ENCODE results near the gene MBOAT7.

DNA sequence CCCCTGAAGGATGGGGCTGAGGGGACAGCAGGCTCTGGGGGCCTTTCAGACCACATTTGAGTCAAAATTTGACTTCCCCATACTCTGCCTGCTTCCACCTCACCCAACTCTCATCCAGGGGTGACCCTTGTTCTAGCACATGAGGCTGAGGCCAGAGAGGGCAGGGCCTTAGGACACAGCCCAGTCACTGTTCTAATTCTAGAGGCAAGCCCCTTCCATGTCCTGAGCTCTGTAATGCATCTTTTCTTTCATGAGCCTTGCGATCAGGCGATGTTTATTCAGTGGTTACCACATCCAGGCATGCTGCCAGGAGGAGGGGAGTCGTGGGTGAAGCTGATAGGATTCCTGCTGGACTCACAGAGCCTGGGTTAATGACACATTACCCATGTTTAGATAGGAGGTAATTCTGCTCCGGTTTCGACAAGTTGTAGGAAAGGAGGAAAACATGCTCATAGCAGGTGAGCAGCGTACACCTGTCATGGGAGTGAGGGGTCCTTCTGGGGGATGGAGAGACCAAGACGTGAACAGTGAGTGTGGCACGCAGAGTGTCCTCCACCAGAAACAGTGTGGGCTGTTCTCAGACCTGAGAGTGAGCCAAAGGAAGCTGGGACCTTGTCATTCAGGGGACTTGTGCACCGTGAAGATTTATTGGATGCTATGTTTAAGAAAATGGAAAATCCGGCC, 20.6 kb upstream of the MBOAT7 start:
- TF ChIP-seq, protein P1, sequence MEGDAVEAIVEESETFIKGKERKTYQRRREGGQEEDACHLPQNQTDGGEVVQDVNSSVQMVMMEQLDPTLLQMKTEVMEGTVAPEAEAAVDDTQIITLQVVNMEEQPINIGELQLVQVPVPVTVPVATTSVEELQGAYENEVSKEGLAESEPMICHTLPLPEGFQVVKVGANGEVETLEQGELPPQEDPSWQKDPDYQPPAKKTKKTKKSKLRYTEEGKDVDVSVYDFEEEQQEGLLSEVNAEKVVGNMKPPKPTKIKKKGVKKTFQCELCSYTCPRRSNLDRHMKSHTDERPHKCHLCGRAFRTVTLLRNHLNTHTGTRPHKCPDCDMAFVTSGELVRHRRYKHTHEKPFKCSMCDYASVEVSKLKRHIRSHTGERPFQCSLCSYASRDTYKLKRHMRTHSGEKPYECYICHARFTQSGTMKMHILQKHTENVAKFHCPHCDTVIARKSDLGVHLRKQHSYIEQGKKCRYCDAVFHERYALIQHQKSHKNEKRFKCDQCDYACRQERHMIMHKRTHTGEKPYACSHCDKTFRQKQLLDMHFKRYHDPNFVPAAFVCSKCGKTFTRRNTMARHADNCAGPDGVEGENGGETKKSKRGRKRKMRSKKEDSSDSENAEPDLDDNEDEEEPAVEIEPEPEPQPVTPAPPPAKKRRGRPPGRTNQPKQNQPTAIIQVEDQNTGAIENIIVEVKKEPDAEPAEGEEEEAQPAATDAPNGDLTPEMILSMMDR (IDR thresholded peaks at IDR 0.05): no peak
- TF ChIP-seq POLR2A (IDR thresholded peaks at IDR 0.05): no peak
